Measurements from ENCODE around the gene ATG2B.

The ATG2B gene

GRCh38 chr14:96362965-96363750, at the start of gene ATG2B, which contains the start of gene GSKIP:
ATG2B (minus strand) TSS chr14:96363341; CDS start chr14:96362976, 365 bp downstream.
GSKIP (plus strand) TSS chr14:96363526; CDS start chr14:96382248, 18,722 bp downstream.
- peak; percentile 89 for DNase-seq (ENCODE audit: low read depth)

GRCh38 chr14:96410119-96410518, 47.0 kb upstream of the ATG2B start:
- DNase-seq (ENCODE audit: low read depth) = no peak

- no peak for DNase-seq (ENCODE audit: low read depth)
Observed at GRCh38 chr14:96409701-96410100, 46.6 kb upstream of the ATG2B start.

GRCh38 chr14:96408608-96409007, 45.5 kb upstream of the ATG2B start:
- no peak for DNase-seq (ENCODE audit: low read depth)

- no peak for DNase-seq (ENCODE audit: low read depth)
Observed at GRCh38 chr14:96407935-96408570, 44.9 kb upstream of the ATG2B start.

- DNase-seq (ENCODE audit: low read depth) = no peak
Observed at GRCh38 chr14:96405677-96406076, 42.5 kb upstream of the ATG2B start.

- no peak for DNase-seq (ENCODE audit: low read depth)
Observed at GRCh38 chr14:96403409-96403808, 40.3 kb upstream of the ATG2B start.

- no peak for DNase-seq (ENCODE audit: low read depth)
Observed at GRCh38 chr14:96400495-96400894, 37.4 kb upstream of the ATG2B start.

- no peak for DNase-seq (ENCODE audit: low read depth)
Observed at GRCh38 chr14:96399405-96399804, 36.3 kb upstream of the ATG2B start.

- no peak for DNase-seq (ENCODE audit: low read depth)
Observed at GRCh38 chr14:96398921-96399320, 35.8 kb upstream of the ATG2B start.

- no peak for DNase-seq (ENCODE audit: low read depth)
Observed at GRCh38 chr14:96398432-96398831, 35.3 kb upstream of the ATG2B start.

- no peak for DNase-seq (ENCODE audit: low read depth)
Observed at GRCh38 chr14:96394047-96394815, 31.1 kb upstream of the ATG2B start.

GRCh38 chr14:96393071-96393691, 30.0 kb upstream of the ATG2B start:
- no peak for DNase-seq (ENCODE audit: low read depth)

GRCh38 chr14:96391293-96392118, 28.4 kb upstream of the ATG2B start:
- peak; percentile 96 for DNase-seq (ENCODE audit: low read depth)

- no peak for DNase-seq (ENCODE audit: low read depth)
Observed at GRCh38 chr14:96390965-96391292, 27.8 kb upstream of the ATG2B start.

- DNase-seq (ENCODE audit: low read depth) = no peak
Observed at GRCh38 chr14:96385385-96385784, 22.2 kb upstream of the ATG2B start.

- no peak for DNase-seq (ENCODE audit: low read depth)
Observed at GRCh38 chr14:96384740-96385139, 21.6 kb upstream of the ATG2B start.

GRCh38 chr14:96384053-96384452, 20.9 kb upstream of the ATG2B start:
- no peak for DNase-seq (ENCODE audit: low read depth)

GRCh38 chr14:96383445-96383844, 20.3 kb upstream of the ATG2B start:
- DNase-seq (ENCODE audit: low read depth) = peak; percentile 19

GRCh38 chr14:96380735-96381134, 17.6 kb upstream of the ATG2B start:
- DNase-seq (ENCODE audit: low read depth) = no peak

- DNase-seq (ENCODE audit: low read depth) = no peak
Observed at GRCh38 chr14:96376093-96376492, 13.0 kb upstream of the ATG2B start.

- DNase-seq (ENCODE audit: low read depth) = no peak
Observed at GRCh38 chr14:96373538-96373937, 10.4 kb upstream of the ATG2B start.
